Psoas muscle (tissue), 8 donors: ENCODE results near the gene EDNRA. TPM values are rescaled to one million over a fixed set of nuclear protein-coding genes. Genes with fewer than 3 reads are reported as not detected.

ENCODE experiments used
- ATAC-seq, 4 donors: fragments of 200-7000 bp; cut with Tn5 transposase; one replicate each; pipeline ENCODE4 v1.9.1; 2020; ENCODE audit warnings: moderate library complexity in 3 of 4, mild to moderate bottlenecking in 2 of 4
- DNase-seq, 2 donors: peaks; one replicate each; pipeline ENCODE4 v3.0.0-alpha.2; 2020
- H3K27ac ChIP-seq: fragments of 200-600 bp; one replicate; pipeline ENCODE4 v1.8.0; 2022
- H3K27me3 ChIP-seq, 3 donors: fragments of 200-600 bp in 1 of 3; one replicate each; pipeline versions ENCODE4 v1.6.1 to v1.8.0; 2013 to 2022; ENCODE audit warnings: low read length in 2 of 3, mild to moderate bottlenecking in 2 of 3, moderate library complexity in 1 of 3; ENCODE audit not compliant: insufficient read depth in 3 of 3
- H3K36me3 ChIP-seq, 2 donors: fragments of 200-600 bp in 1 of 2; one replicate each; pipeline versions ENCODE4 v1.6.1 to v1.8.0; 2013 to 2022; ENCODE audit warnings: low read depth in 1 of 2, mild to moderate bottlenecking in 1 of 2, moderate library complexity in 1 of 2; ENCODE audit not compliant: insufficient read depth in 1 of 2
- H3K4me1 ChIP-seq: fragments of 200-600 bp; one replicate; pipeline ENCODE4 v1.8.0; 2022
- H3K4me3 ChIP-seq: fragments of 200-600 bp; one replicate; pipeline ENCODE4 v1.8.0; 2022; ENCODE audit warnings: mild to moderate bottlenecking
- H3K9me3 ChIP-seq: fragments of 200-600 bp; one replicate; pipeline ENCODE4 v1.8.0; 2022
- CTCF ChIP-seq: fragments of 200-600 bp; IDR thresholded peaks from one replicate; pipeline ENCODE4 v1.8.0; 2022; ENCODE audit warnings: antibody characterized with exemption
- WGBS, 3 donors: extraction: QIAGEN DNeasy Blood & Tissue Kit; methylation state at CpG; one replicate each; pipeline versions ENCODE4 v1.1.6 to v1.1.7; 2013; 5-methylcytosine and 5-hydroxymethylcytosine counted together
- intact Hi-C, 2 donors: fragments of 100-400 bp; cut with DNase I; formaldehyde crosslinking; loops; one replicate each; pipeline versions ENCODE4 v1.11.0 to v1.14.2; 2022
- polyA plus RNA-seq, 3 donors: library from polyadenylated mRNA; stranded (reverse); fragments of 200-250 nt; gene quantifications; one replicate each; pipeline ENCODE4 v1.2.3, GENCODE V29; 2013
- total RNA-seq, 4 donors: library from RNA; stranded (reverse); fragmentation: NEBNext Ultra II Directional in 2 of 4; extraction: Animal tissue kit (Norgen Biotek cat#: 25700) in 2 of 4; gene quantifications; one replicate each; pipeline versions ENCODE4 v1.2.1 to v1.2.4, GENCODE V29; 2021 to 2023
- donor health status: healthy with polysubstance abuse.
- donor health status: DM: no; HTN: no; CAD: no; lungs with moderate emphysema.
- donor health status: Bipolar disorder and iron deficiency.
- donor health status: healthy.
- donor health status: DM: yes; HTN: yes; CAD: no.
- donor health status: DM: no; HTN: no; CAD: no.
- donor health status: DM: no; HTN: no; CAD: no.
- donor health status: DM: yes; HTN: yes; CAD: no.

Gene EDNRA
- total and polyA plus RNA-seq, 7 donors, result 0.86 to 5.8 (median 1.8) TPM

GRCh38 chr4:147515220-147515936, 34.5 kb downstream of the EDNRA start:
- no peak for DNase-seq
- Histone ChIP-seq H3K27me3 (no peaks in the 10 kb centered on the region), H3K4me3 (no peak overlapping the region), H3K27ac (no peak overlapping the region), H3K9me3 (no peaks in the 10 kb centered on the region), H3K36me3 (no peaks in the 10 kb centered on the region), H3K4me1 (no peaks in the 10 kb centered on the region)
- no peak for TF ChIP-seq CTCF
- intact Hi-C loops, result loop anchor here in 1 of 2 donors (5.0 kb wide), 1 partner anchor 352 kb away; no protein-coding TSS in a partner anchor
- no peak for ATAC-seq
- 81 to 89% (median 88%) methylated on average over 1 of the region's 1 CpG for WGBS, 3 donors

GRCh38 chr4:147516133-147516532, 35.2 kb downstream of the EDNRA start:
- Histone ChIP-seq H3K9me3 (no peaks in the 10 kb centered on the region), H3K27ac (no peak overlapping the region), H3K27me3 (no peaks in the 10 kb centered on the region), H3K4me1 (no peaks in the 10 kb centered on the region), H3K4me3 (no peak overlapping the region), H3K36me3 (no peaks in the 10 kb centered on the region)
- 59 to 72% (median 69%) methylated on average over 1 of the region's 1 CpG for WGBS, 3 donors
- intact Hi-C loops, result loop anchor here in 1 of 2 donors (5.0 kb wide), 1 partner anchor 351 kb away; no protein-coding TSS in a partner anchor
- no peak for TF ChIP-seq CTCF
- ATAC-seq (no peak), DNase-seq (no peak)

GRCh38 chr4:147518086-147518485, 37.2 kb downstream of the EDNRA start:
- intact Hi-C loops, result loop anchor here in 1 of 2 donors (2.0 to 5.0 kb wide), 2 partner anchors 73 to 349 kb away; no protein-coding TSS in a partner anchor
- H3K36me3 ChIP-seq, result no peaks in the 10 kb centered on the region
- TF ChIP-seq CTCF, result no peak
- H3K4me3 ChIP-seq, result no peak overlapping the region
- DNase-seq (no peak), ATAC-seq (no peak)
- H3K4me1 ChIP-seq, result no peaks in the 10 kb centered on the region
- H3K27me3 ChIP-seq, result no peaks in the 10 kb centered on the region
- no peaks in the 10 kb centered on the region for H3K9me3 ChIP-seq
- 84 to 91% (median 86%) methylated on average over 2 of the region's 2 CpGs for WGBS, 3 donors
- no peak overlapping the region for H3K27ac ChIP-seq

- intact Hi-C loops, result loop anchor here in 1 of 2 donors (2.0 to 5.0 kb wide), 2 partner anchors 72 to 348 kb away; no protein-coding TSS in a partner anchor
Measured at GRCh38 chr4:147518846-147519767, 38.2 kb downstream of the EDNRA start.

More at GRCh38 chr4:147518846-147519767, 38.2 kb downstream of the EDNRA start:
- WGBS, 3 donors, result 71 to 97% (median 96%) methylated on average over 3 of the region's 3 CpGs
- TF ChIP-seq CTCF, result peak; percentile 77
- Histone ChIP-seq H3K9me3 (no peaks in the 10 kb centered on the region), H3K4me1 (no peaks in the 10 kb centered on the region), H3K27ac (no peak overlapping the region), H3K4me3 (no peak overlapping the region), H3K27me3 (no peaks in the 10 kb centered on the region), H3K36me3 (no peaks in the 10 kb centered on the region)
- ATAC-seq (peak in 2 of 4 donors; percentile 61 to 70), DNase-seq (peak in 1 of 2 donors; percentile 17)
